Osteocyte (in vitro differentiated cells): ENCODE data around the gene TRIO. TPM values are rescaled to one million over a fixed set of nuclear protein-coding genes. Genes with fewer than 3 reads are reported as not detected.
A peak's percentile ranks its signal among the peaks of the same experiment; 100 is the strongest.

ENCODE experiments used
- DNase-seq: peaks from one replicate; pipeline ENCODE4 v3.0.0; 2021; ENCODE audit warnings: mixed read lengths; ENCODE audit not compliant: unreplicated experiment; ENCODE audit errors: extremely low spot score
- H3K27ac Mint-ChIP-seq: one replicate; pipeline ENCODE4 v1.8.0; 2021; ENCODE audit warnings: mild to moderate bottlenecking, mixed read lengths; ENCODE audit not compliant: unreplicated experiment
- H3K27me3 Mint-ChIP-seq: one replicate; pipeline ENCODE4 v1.8.0; 2021; ENCODE audit warnings: mixed read lengths; ENCODE audit not compliant: unreplicated experiment
- H3K36me3 Mint-ChIP-seq: one replicate; pipeline ENCODE4 v1.8.0; 2021; ENCODE audit warnings: mixed read lengths; ENCODE audit not compliant: unreplicated experiment
- H3K4me1 Mint-ChIP-seq: one replicate; pipeline ENCODE4 v1.8.0; 2021; ENCODE audit warnings: mixed read lengths; ENCODE audit not compliant: unreplicated experiment
- H3K4me3 Mint-ChIP-seq: one replicate; pipeline ENCODE4 v1.8.0; 2021; ENCODE audit warnings: mild to moderate bottlenecking, moderate library complexity, mixed read lengths; ENCODE audit not compliant: unreplicated experiment
- H3K9me3 Mint-ChIP-seq: one replicate; pipeline ENCODE4 v1.8.0; 2021; ENCODE audit warnings: mixed read lengths; ENCODE audit not compliant: unreplicated experiment
- CTCF ChIP-seq: fragments of 200-600 bp; sonication (generic); IDR thresholded peaks from 2 replicates; pipeline ENCODE4 v1.5.0; 2021; ENCODE audit warnings: antibody characterized with exemption, mild to moderate bottlenecking, moderate library complexity
- total RNA-seq: library from RNA; stranded (reverse); gene quantifications from 2 replicates; pipeline ENCODE4 v1.2.1, GENCODE V29; 2021

The TRIO gene
- total RNA-seq, 1 donor from 2014 or later, result 336 TPM

DNA sequence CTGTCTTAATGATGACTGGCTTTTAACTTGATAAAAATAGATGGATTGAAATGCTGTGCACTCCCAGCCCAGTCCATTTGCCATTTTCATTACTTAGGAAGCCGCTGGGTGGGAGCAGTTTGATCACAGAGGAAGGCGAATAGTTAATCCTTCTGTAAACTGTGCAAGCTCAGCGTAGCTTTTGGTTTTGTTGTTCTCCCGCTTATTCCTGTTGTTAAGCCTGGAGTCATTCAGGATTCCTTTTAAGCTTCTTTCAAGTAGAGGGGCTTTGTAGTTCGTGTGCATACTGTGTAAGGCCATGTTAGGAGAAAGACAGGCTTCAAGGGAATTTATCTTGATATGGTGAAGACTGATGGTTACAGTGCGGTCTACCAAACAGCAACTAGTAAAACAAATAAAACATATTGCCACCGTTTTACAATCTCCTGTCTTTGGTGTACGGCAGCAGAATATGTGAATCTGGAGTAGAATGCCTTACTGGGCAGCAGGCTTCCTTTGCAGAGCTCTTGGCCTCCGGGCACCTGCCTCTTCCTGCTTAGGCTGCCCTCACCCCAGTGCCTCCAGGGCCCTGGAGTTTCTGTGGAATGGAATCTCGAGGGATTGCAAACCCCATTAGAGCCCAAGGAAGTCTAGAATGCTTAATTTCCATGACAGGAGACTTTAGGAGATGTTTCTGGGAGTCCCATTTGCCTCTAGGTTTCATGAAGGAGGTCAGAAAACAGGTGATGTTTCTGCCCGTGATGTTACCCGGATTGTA is 141.4 kb downstream of the TRIO start:
- Mint-ChIP-seq H3K4me1 (peaks cover 32% of the 10 kb centered on the region), H3K27me3 (no peaks in the 10 kb centered on the region), H3K4me3 (no peak overlapping the region), H3K27ac (peak overlapping the region; percentile 72), H3K36me3 (peaks cover 24% of the 10 kb centered on the region), H3K9me3 (no peaks in the 10 kb centered on the region)
- TF ChIP-seq CTCF, result no peak
- no peak for DNase-seq

DNA sequence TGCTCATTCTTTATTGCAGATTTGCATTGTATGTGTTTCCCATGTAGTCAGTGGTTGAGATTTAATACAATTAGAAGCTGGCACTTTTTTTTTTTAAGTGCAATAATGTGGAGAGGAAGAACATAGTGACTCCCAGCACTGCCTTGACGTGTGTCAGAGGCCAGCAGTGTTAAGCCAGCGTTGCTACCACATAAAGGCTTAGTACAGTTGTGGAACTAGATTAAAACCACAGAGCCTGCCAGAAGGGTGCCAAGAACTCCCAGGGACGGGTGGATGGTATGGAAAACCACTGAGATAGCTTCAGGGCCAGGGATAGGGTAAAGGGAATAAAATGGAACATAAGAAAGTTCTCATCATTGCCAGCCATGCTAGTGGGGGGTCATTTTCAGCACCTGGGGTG is 142.9 kb downstream of the TRIO start:
- Mint-ChIP-seq H3K27me3 (no peaks in the 10 kb centered on the region), H3K4me3 (no peak overlapping the region), H3K36me3 (peaks cover 15% of the 10 kb centered on the region), H3K4me1 (peaks cover 29% of the 10 kb centered on the region), H3K27ac (no peak overlapping the region), H3K9me3 (no peaks in the 10 kb centered on the region)
- DNase-seq, result no peak
- TF ChIP-seq CTCF, result no peak

- Mint-ChIP-seq H3K27ac (peak overlapping the region; percentile 13), H3K36me3 (peaks cover 17% of the 10 kb centered on the region)
- DNase-seq, result no peak
Observed at GRCh38 chr5:14286574-14287421, 143.7 kb downstream of the TRIO start.

DNA sequence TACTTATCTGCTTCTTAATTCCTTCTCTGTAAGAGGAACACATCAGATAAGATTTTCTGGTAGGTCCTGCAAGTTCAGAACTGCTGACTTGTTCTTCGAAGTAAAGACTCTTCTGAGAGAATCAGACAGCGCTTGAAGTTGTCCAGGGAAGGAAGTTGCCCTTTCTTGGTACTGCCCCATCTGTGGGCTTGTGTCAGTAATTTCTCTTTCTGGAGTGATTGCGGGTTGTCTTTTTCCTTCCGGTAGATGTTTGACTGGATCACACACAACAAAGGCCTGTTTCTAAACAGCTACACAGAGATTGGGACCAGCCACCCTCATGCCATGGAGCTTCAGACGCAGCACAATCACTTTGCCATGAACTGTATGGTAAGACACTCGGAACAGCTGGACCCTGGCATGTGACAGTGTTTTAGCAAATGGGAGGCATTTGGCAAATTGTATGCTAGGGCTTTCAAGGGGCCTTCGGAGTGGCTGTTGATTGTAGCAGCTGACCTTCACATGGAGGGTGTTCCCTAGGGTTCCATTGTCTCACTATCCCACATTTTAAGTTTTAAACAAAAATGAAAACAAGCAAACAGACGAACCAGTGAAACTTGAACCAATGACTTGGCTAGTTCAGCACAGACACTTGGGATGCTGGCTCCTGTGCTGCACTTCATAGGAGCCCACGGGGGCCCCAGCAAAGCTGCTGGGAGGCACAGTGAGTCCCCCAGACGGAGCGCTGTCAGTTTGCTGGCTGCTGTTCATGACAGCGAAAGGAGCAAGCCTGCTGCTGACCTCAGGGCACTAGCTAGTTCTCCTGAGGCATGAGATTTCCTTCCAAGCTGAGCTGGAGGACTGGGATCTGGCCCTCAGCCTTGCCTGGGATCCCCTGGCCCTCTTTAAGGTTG is 149.9 kb downstream of the TRIO start:
- Mint-ChIP-seq H3K4me3 (no peak overlapping the region), H3K9me3 (no peaks in the 10 kb centered on the region), H3K27ac (no peak overlapping the region), H3K36me3 (peaks cover 44% of the 10 kb centered on the region), H3K4me1 (no peaks in the 10 kb centered on the region), H3K27me3 (no peaks in the 10 kb centered on the region)
- TF ChIP-seq CTCF, result no peak
- DNase-seq, result no peak

More at GRCh38 chr5:14286574-14287421, 143.7 kb downstream of the TRIO start:
- no peak for TF ChIP-seq CTCF
- Mint-ChIP-seq H3K4me3 (no peak overlapping the region), H3K27me3 (no peaks in the 10 kb centered on the region), H3K9me3 (no peaks in the 10 kb centered on the region), H3K4me1 (peaks cover 29% of the 10 kb centered on the region)
